SU-DHL-6 (cell line): Measurements from ENCODE around the gene PCGF5.

Source experiments
- H2AFZ ChIP-seq: fragments of 200-600 bp; sonication (generic); 2 replicates; pipeline ENCODE4 v1.6.1; 2014; ENCODE audit warnings: low read depth, mild to moderate bottlenecking, moderate library complexity, mixed read lengths, antibody characterized with exemption, low read length; ENCODE audit not compliant: severe bottlenecking
- H3F3A ChIP-seq: fragments of 200-600 bp; shearing (Covaris generic); 2 replicates; pipeline ENCODE4 v1.6.0; 2016; ENCODE audit warnings: antibody characterized with exemption, mild to moderate bottlenecking; ENCODE audit not compliant: insufficient read depth
- H3K27ac ChIP-seq: fragments of 200-600 bp; sonication (generic); 2 replicates; pipeline ENCODE4 v1.5.1; 2016; ENCODE audit warnings: low read depth, mild to moderate bottlenecking, low read length, moderate library complexity, mixed read lengths
- H3K27me3 ChIP-seq: fragments of 200-600 bp; sonication (generic), shearing (Covaris generic); 2 replicates; pipeline ENCODE4 v1.6.0; 2014; ENCODE audit warnings: mild to moderate bottlenecking, low read length
- H3K36me3 ChIP-seq: fragments of 200-600 bp; sonication (generic); 2 replicates; pipeline ENCODE4 v1.6.1; 2014; ENCODE audit warnings: mild to moderate bottlenecking, low read length, mixed read lengths
- H3K4me2 ChIP-seq: fragments of 300-600, 200-600 bp; shearing (Covaris generic), sonication (generic); 2 replicates; pipeline ENCODE4 v1.6.0; 2014; ENCODE audit warnings: low read length, low read depth, mild to moderate bottlenecking; ENCODE audit not compliant: poor library complexity, severe bottlenecking
- H3K4me3 ChIP-seq: fragments of 200-600 bp; sonication (generic); 2 replicates; pipeline ENCODE4 v1.5.1; 2014; ENCODE audit warnings: antibody characterized with exemption, low read length, mild to moderate bottlenecking, mixed read lengths; ENCODE audit not compliant: insufficient read depth, poor library complexity, severe bottlenecking
- H3K79me2 ChIP-seq: fragments of 200-600 bp; sonication (generic); 2 replicates; pipeline ENCODE4 v1.6.1; 2014; ENCODE audit warnings: mild to moderate bottlenecking, low read length, moderate library complexity; ENCODE audit not compliant: insufficient read depth
- H3K9ac ChIP-seq: fragments of 200-600 bp; sonication (generic); 2 replicates; pipeline ENCODE4 v1.7.0; 2014; ENCODE audit warnings: mild to moderate bottlenecking, low read length
- H3K9me2 ChIP-seq: fragments of 200-600 bp; sonication (generic); replicated peaks from 2 replicates; pipeline ENCODE4 v1.6.1; 2014; ENCODE audit warnings: low read length; ENCODE audit not compliant: insufficient read depth
- H3K9me3 ChIP-seq: fragments of 200-600 bp; sonication (generic); 2 replicates; pipeline ENCODE4 v1.6.1; 2014; ENCODE audit warnings: low read length, mixed read lengths; ENCODE audit not compliant: insufficient read depth
- H4K20me1 ChIP-seq: fragments of 200-600 bp; sonication (generic); 2 replicates; pipeline ENCODE4 v1.6.1; 2014; ENCODE audit warnings: low read depth, mild to moderate bottlenecking, antibody characterized with exemption, low read length, moderate library complexity, mixed read lengths
- CTCF ChIP-seq: fragments of 200-600 bp; sonication (generic); IDR thresholded peaks from one replicate; pipeline ENCODE4 v1.5.1; 2017; ENCODE audit warnings: antibody characterized with exemption, mild to moderate bottlenecking, low read length, moderate library complexity; ENCODE audit not compliant: insufficient read depth, poor library complexity, severe bottlenecking
- EZH2phosphoT487 ChIP-seq: fragments of 200-600 bp; sonication (generic), shearing (Covaris generic); conservative IDR thresholded peaks from 2 replicates; pipeline ENCODE4 v1.6.1; 2018; ENCODE audit warnings: mild to moderate bottlenecking, antibody characterized with exemption, low read length, moderate library complexity, mixed read lengths

Gene PCGF5

DNA sequence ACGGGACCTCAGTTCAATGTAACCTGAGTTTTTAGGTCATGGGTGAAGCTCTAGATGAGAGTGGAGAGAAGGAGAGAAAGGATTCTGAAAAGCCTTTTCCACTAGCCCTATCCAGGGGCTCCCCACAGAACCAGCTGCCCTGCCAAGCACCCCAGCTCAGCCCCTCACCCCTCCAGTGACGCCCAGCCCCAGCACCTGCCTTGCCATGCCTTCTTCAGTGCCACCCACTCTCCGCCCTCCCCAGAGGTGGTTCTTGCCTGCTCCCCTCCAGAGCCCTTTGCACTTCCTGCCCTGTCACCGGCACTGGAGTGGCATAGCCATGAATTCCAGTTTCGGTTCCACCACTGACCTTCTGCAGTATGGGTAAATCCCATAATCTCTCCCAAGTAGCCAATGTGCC lies 70.1 kb downstream of the PCGF5 start:
- Histone ChIP-seq H3K27me3 (no peaks in the 10 kb centered on the region), H3K27ac (no peak overlapping the region), H3K9ac (no peak overlapping the region), H3K79me2 (no peaks in the 10 kb centered on the region), H3K9me2 (no peaks in the 10 kb centered on the region), H2AFZ (no peak overlapping the region), H3K4me2 (no peak overlapping the region), H4K20me1 (no peaks in the 10 kb centered on the region), H3K36me3 (no peaks in the 10 kb centered on the region), H3F3A (no peaks in the 10 kb centered on the region), H3K4me3 (no peak overlapping the region), H3K9me3 (no peaks in the 10 kb centered on the region)
- TF ChIP-seq EZH2phosphoT487 (no peak), CTCF (no peak)

- H3K4me3 ChIP-seq, result no peak overlapping the region
- H3K27me3 ChIP-seq, result no peaks in the 10 kb centered on the region
- TF ChIP-seq EZH2phosphoT487, result no peak
- TF ChIP-seq CTCF, result no peak
- H2AFZ ChIP-seq, result no peak overlapping the region
- no peaks in the 10 kb centered on the region for H3F3A ChIP-seq
- H3K9me2 ChIP-seq, result no peaks in the 10 kb centered on the region
- H3K9me3 ChIP-seq, result no peaks in the 10 kb centered on the region
- H3K9ac ChIP-seq, result no peak overlapping the region
- H3K27ac ChIP-seq, result no peak overlapping the region
- H4K20me1 ChIP-seq, result no peaks in the 10 kb centered on the region
- H3K4me2 ChIP-seq, result no peak overlapping the region
- no peaks in the 10 kb centered on the region for H3K36me3 ChIP-seq
- no peaks in the 10 kb centered on the region for H3K79me2 ChIP-seq
These were observed 73.9 kb downstream of the PCGF5 start for GRCh38 chr10:91294134-91294906.

DNA sequence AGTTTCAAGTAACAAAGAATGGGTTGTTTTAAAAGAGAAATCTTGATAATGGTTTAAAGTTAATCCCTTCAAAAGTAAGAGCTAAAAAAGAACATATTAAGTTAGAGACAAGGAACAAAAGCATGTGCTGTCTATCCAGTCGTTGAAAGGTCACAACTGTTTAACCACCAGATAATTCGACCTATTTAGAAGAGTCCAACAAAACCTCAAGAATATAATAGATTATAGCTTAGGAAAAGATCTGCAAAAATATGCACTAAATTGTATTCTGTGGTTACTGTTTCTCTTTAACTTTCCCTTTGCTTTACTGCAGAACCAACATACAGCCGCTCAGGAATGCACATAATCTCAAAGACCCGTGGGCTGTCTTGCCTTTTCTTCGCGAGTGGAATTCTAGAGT lies 74.9 kb downstream of the PCGF5 start:
- no peaks in the 10 kb centered on the region for H3K9me3 ChIP-seq
- no peaks in the 10 kb centered on the region for H3K79me2 ChIP-seq
- H3F3A ChIP-seq, result no peaks in the 10 kb centered on the region
- H4K20me1 ChIP-seq, result no peaks in the 10 kb centered on the region
- H3K9ac ChIP-seq, result no peak overlapping the region
- no peaks in the 10 kb centered on the region for H3K9me2 ChIP-seq
- no peak for TF ChIP-seq CTCF
- TF ChIP-seq EZH2phosphoT487, result no peak
- H3K27ac ChIP-seq, result no peak overlapping the region
- H3K4me3 ChIP-seq, result no peak overlapping the region
- H3K4me2 ChIP-seq, result no peak overlapping the region
- H3K36me3 ChIP-seq, result no peaks in the 10 kb centered on the region
- no peak overlapping the region for H2AFZ ChIP-seq
- H3K27me3 ChIP-seq, result no peaks in the 10 kb centered on the region
